WTC11 (cell line): ENCODE data around the gene CLEC12A.

Experiments used
- FOXJ3 ChIP-seq: sonication (generic); formaldehyde crosslinking; IDR thresholded peaks from 2 replicates; pipeline ENCODE4 v1.9.0; 2021; ENCODE audit warnings: missing genetic modification reagents, mild to moderate bottlenecking, borderline replicate concordance
- GABPB1 ChIP-seq: sonication (generic); formaldehyde crosslinking; IDR thresholded peaks from 2 replicates; pipeline ENCODE4 v1.8.1; 2023; ENCODE audit warnings: mild to moderate bottlenecking, missing genetic modification reagents
- RELA ChIP-seq: sonication (generic); formaldehyde crosslinking; IDR thresholded peaks from 2 replicates; pipeline ENCODE4 v1.8.1; 2022; ENCODE audit warnings: missing genetic modification reagents, mild to moderate bottlenecking, borderline replicate concordance
- SP1 ChIP-seq: sonication (generic); formaldehyde crosslinking; conservative IDR thresholded peaks from 2 replicates; pipeline ENCODE4 v1.8.1; 2022; ENCODE audit warnings: missing genetic modification reagents
- ZNF219 ChIP-seq: sonication (generic); formaldehyde crosslinking; IDR thresholded peaks from 2 replicates; pipeline ENCODE4 v1.8.0; 2023; ENCODE audit warnings: missing genetic modification reagents, mild to moderate bottlenecking, borderline replicate concordance
- TF ChIP-seq, protein P1 (sequence below): sonication (generic); formaldehyde crosslinking; IDR thresholded peaks from 2 replicates; pipeline ENCODE4 v1.8.0; 2022; ENCODE audit warnings: mild to moderate bottlenecking, missing genetic modification reagents
- TF ChIP-seq, protein P2 (sequence below): fragments of 200-600 bp; IDR thresholded peaks from 2 replicates; pipeline ENCODE4 v1.8.0; 2022; ENCODE audit warnings: antibody characterized with exemption
- TF ChIP-seq, protein P3 (sequence below): sonication (generic); formaldehyde crosslinking; IDR thresholded peaks from 2 replicates; pipeline ENCODE4 v1.8.1; 2023; ENCODE audit warnings: mild to moderate bottlenecking, missing genetic modification reagents, moderate library complexity

GRCh38 chr12:9940375-9940774, 30.8 kb upstream of the CLEC12A start:
- TF ChIP-seq, protein P1, sequence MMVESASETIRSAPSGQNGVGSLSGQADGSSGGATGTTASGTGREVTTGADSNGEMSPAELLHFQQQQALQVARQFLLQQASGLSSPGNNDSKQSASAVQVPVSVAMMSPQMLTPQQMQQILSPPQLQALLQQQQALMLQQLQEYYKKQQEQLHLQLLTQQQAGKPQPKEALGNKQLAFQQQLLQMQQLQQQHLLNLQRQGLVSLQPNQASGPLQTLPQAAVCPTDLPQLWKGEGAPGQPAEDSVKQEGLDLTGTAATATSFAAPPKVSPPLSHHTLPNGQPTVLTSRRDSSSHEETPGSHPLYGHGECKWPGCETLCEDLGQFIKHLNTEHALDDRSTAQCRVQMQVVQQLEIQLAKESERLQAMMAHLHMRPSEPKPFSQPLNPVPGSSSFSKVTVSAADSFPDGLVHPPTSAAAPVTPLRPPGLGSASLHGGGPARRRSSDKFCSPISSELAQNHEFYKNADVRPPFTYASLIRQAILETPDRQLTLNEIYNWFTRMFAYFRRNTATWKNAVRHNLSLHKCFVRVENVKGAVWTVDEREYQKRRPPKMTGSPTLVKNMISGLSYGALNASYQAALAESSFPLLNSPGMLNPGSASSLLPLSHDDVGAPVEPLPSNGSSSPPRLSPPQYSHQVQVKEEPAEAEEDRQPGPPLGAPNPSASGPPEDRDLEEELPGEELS = no peak
- TF ChIP-seq, protein P2, sequence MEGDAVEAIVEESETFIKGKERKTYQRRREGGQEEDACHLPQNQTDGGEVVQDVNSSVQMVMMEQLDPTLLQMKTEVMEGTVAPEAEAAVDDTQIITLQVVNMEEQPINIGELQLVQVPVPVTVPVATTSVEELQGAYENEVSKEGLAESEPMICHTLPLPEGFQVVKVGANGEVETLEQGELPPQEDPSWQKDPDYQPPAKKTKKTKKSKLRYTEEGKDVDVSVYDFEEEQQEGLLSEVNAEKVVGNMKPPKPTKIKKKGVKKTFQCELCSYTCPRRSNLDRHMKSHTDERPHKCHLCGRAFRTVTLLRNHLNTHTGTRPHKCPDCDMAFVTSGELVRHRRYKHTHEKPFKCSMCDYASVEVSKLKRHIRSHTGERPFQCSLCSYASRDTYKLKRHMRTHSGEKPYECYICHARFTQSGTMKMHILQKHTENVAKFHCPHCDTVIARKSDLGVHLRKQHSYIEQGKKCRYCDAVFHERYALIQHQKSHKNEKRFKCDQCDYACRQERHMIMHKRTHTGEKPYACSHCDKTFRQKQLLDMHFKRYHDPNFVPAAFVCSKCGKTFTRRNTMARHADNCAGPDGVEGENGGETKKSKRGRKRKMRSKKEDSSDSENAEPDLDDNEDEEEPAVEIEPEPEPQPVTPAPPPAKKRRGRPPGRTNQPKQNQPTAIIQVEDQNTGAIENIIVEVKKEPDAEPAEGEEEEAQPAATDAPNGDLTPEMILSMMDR = no peak
- TF ChIP-seq SP1 (CRISPR knock-in tag) = no peak
- no peak for TF ChIP-seq GABPB1 (CRISPR knock-in tag)
- no peak for TF ChIP-seq FOXJ3
- TF ChIP-seq RELA (CRISPR knock-in tag) = no peak
- TF ChIP-seq, protein P3, sequence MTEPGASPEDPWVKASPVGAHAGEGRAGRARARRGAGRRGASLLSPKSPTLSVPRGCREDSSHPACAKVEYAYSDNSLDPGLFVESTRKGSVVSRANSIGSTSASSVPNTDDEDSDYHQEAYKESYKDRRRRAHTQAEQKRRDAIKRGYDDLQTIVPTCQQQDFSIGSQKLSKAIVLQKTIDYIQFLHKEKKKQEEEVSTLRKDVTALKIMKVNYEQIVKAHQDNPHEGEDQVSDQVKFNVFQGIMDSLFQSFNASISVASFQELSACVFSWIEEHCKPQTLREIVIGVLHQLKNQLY (CRISPR knock-in tag) = no peak
- TF ChIP-seq ZNF219 (CRISPR knock-in tag) = no peak
